Keratinocyte (primary cell): ENCODE measurements around the gene ITPR1.

Experiments
- EZH2 ChIP-seq: IDR thresholded peaks from one replicate; pipeline ENCODE4 v1.6.1; 2012; ENCODE audit warnings: inconsistent platforms, mild to moderate bottlenecking, low read length, moderate library complexity
- TF ChIP-seq, protein P1 (sequence below), 3 experiments: IDR thresholded peaks in 1 of 3; conservative IDR thresholded peaks in 1 of 3; optimal IDR thresholded peaks in 1 of 3; 2 replicates in 2 of 3; 3 replicates in 1 of 3; pipeline versions ENCODE3 to v1.5.1; 2011; ENCODE audit warnings: low read length in 3 of 3, mild to moderate bottlenecking in 3 of 3, moderate library complexity in 2 of 3, control low read depth in 1 of 3, inconsistent platforms in 1 of 3; ENCODE audit not compliant: insufficient read depth in 2 of 3; ENCODE audit errors: extremely low read depth in 1 of 3

DNA sequence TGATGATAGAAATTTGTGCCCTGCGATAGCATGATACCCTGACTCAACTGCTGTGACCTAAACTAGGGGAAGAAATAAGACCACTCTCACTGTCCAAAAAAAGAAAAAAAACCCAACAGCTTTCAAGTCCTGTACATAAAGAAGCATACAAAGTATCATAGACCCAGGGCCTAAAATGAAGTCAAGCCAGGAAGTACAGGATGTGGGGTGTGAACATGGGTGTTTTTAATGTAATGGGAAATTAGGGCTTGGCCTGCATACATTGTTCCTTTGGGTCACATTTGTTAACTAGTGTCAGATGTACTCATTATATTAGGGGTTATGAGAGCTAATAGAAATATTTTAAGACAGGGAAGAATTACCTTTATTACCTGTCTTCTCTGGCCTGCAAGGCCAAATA, 285.6 kb downstream of the ITPR1 start:
- TF ChIP-seq, protein P1, sequence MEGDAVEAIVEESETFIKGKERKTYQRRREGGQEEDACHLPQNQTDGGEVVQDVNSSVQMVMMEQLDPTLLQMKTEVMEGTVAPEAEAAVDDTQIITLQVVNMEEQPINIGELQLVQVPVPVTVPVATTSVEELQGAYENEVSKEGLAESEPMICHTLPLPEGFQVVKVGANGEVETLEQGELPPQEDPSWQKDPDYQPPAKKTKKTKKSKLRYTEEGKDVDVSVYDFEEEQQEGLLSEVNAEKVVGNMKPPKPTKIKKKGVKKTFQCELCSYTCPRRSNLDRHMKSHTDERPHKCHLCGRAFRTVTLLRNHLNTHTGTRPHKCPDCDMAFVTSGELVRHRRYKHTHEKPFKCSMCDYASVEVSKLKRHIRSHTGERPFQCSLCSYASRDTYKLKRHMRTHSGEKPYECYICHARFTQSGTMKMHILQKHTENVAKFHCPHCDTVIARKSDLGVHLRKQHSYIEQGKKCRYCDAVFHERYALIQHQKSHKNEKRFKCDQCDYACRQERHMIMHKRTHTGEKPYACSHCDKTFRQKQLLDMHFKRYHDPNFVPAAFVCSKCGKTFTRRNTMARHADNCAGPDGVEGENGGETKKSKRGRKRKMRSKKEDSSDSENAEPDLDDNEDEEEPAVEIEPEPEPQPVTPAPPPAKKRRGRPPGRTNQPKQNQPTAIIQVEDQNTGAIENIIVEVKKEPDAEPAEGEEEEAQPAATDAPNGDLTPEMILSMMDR (optimal IDR thresholded peaks at IDR 0.05 in 1 of 3, IDR thresholded peaks at IDR 0.05 in 1 of 3, conservative IDR thresholded peaks at IDR 0.05 in 1 of 3; ENCODE audit: extremely low read depth in 1 of 3, insufficient read depth in 2 of 3, low read length in 3 of 3) = no peak
- TF ChIP-seq EZH2 = no peak
